Chondrocyte (in vitro differentiated cells): ENCODE results near the gene MORC4. TPM values are rescaled to one million over a fixed set of nuclear protein-coding genes. Genes with fewer than 3 reads are reported as not detected.
"Not testable (repeated sequence)": the region's sequence is repeated elsewhere in the genome, so short reads cannot be mapped to it uniquely, and the experiment has no call there.

Experiments used
- DNase-seq: peaks from one replicate; pipeline ENCODE4 v3.0.0; 2021; ENCODE audit warnings: mixed read lengths, low spot score
- H3K27ac Mint-ChIP-seq: one replicate; pipeline ENCODE4 v1.8.0; 2021; ENCODE audit warnings: mild to moderate bottlenecking, moderate library complexity, mixed read lengths; ENCODE audit not compliant: unreplicated experiment
- H3K27me3 Mint-ChIP-seq: 2 replicates; pipeline ENCODE4 v1.8.0; 2021; ENCODE audit warnings: low read depth, mixed read lengths
- H3K36me3 Mint-ChIP-seq: 2 replicates; pipeline ENCODE4 v1.8.0; 2021; ENCODE audit warnings: low read depth, mixed read lengths
- H3K4me1 Mint-ChIP-seq: 2 replicates; pipeline ENCODE4 v1.8.0; 2021; ENCODE audit warnings: low read depth, mild to moderate bottlenecking, mixed read lengths
- H3K4me3 Mint-ChIP-seq: one replicate; pipeline ENCODE4 v1.8.0; 2021; ENCODE audit warnings: mild to moderate bottlenecking, moderate library complexity, mixed read lengths; ENCODE audit not compliant: unreplicated experiment
- H3K9me3 Mint-ChIP-seq: 2 replicates; pipeline ENCODE4 v1.8.0; 2021; ENCODE audit warnings: low read depth, mixed read lengths
- total RNA-seq: library from RNA; stranded (reverse); gene quantifications from 3 replicates; pipeline ENCODE4 v1.2.1, GENCODE V29; 2021
- TF ChIP-seq, protein P1 (sequence below): fragments of 200-600 bp; sonication (generic); IDR thresholded peaks from 2 replicates; pipeline ENCODE4 v1.5.0; 2021; ENCODE audit warnings: antibody characterized with exemption, mild to moderate bottlenecking, moderate library complexity

MORC4 gene
- total RNA-seq, 1 donor from 2014 or later = 35.6 TPM

DNA sequence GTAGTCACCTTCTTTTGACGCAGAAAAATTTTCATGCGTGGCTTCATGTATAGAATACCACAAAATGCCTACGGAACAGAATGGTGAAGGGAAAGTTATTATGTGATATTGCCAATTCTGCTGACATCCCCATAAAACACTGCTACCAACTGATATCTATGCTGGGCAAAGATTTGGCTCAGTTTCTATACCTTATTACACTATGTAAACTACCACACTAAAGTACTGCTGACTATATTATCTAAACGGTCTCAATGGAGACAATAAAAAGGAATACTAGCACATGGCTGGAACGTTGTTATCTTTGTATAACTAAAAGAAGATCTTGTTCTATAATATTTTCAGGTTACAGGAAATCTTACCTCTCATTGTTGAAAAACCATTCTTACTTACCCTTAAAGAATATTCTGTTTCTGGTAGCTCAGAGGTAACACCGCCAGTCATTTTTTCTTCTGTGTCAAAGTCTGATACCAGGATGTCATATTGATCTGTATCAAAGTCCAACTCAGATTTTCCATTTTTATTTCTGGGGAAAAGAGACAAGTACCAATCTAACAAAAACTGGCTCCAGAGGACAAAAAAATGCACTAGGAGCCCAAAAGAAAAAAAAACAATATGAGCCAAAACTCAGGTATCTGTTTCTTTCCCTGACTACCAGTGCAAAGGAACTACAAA, 18.9 kb downstream of the MORC4 start:
- no peaks in the 10 kb centered on the region for H3K4me1 Mint-ChIP-seq
- no peaks in the 10 kb centered on the region for H3K27me3 Mint-ChIP-seq
- H3K27ac Mint-ChIP-seq = no peak overlapping the region
- H3K4me3 Mint-ChIP-seq = no peak overlapping the region
- no peak for DNase-seq
- TF ChIP-seq, protein P1, sequence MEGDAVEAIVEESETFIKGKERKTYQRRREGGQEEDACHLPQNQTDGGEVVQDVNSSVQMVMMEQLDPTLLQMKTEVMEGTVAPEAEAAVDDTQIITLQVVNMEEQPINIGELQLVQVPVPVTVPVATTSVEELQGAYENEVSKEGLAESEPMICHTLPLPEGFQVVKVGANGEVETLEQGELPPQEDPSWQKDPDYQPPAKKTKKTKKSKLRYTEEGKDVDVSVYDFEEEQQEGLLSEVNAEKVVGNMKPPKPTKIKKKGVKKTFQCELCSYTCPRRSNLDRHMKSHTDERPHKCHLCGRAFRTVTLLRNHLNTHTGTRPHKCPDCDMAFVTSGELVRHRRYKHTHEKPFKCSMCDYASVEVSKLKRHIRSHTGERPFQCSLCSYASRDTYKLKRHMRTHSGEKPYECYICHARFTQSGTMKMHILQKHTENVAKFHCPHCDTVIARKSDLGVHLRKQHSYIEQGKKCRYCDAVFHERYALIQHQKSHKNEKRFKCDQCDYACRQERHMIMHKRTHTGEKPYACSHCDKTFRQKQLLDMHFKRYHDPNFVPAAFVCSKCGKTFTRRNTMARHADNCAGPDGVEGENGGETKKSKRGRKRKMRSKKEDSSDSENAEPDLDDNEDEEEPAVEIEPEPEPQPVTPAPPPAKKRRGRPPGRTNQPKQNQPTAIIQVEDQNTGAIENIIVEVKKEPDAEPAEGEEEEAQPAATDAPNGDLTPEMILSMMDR = no peak
- peaks cover under 1% of the 10 kb centered on the region for H3K9me3 Mint-ChIP-seq
- H3K36me3 Mint-ChIP-seq = peaks cover under 1% of the 10 kb centered on the region

GRCh38 chrX:106976416-106976815, 23.6 kb downstream of the MORC4 start:
- H3K27ac Mint-ChIP-seq = no peak overlapping the region
- H3K9me3 Mint-ChIP-seq = peaks cover 8% of the 10 kb centered on the region
- H3K4me3 Mint-ChIP-seq = no peak overlapping the region
- peaks cover 3% of the 10 kb centered on the region for H3K4me1 Mint-ChIP-seq
- TF ChIP-seq, protein P1 = no peak
- peaks cover 8% of the 10 kb centered on the region for H3K36me3 Mint-ChIP-seq
- H3K27me3 Mint-ChIP-seq = no peaks in the 10 kb centered on the region
- no peak for DNase-seq

DNA sequence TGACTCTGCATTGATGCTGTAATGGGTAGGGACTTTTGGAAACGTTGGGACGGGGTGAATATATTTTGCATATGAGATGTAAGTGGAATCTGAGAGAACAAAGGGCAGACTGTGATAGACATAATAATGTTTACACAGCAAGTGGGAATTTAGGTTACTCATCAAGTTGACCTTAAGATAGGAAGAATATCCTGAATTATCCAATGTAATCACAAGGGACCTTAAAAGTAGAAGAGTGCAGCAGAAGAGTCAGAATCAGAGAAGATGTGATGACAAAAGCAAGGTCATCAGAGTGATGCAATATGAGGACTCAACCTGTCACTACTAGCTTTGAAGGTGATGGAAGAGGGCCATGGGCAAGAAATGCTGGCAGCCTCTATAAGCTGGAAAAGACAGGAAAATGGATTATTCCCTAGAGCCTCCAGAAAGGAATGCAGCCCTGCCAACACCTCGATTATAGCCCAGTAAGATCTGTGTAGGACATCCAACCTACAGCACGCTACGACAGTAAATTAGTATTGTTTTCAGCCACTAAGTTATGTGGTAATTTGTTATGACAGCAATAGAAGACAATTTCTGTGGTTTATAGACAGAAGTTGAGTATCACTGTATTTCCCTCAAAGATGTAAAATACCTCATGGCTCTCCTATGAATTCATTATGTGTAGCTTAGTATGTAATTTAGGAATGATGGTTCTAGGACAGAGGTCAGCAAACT, 26.4 kb downstream of the MORC4 start:
- Mint-ChIP-seq H3K27ac (peak overlapping the region; percentile 14), H3K27me3 (no peaks in the 10 kb centered on the region), H3K4me3 (no peak overlapping the region), H3K9me3 (peaks cover 17% of the 10 kb centered on the region), H3K4me1 (peaks cover 3% of the 10 kb centered on the region), H3K36me3 (peaks cover 17% of the 10 kb centered on the region)
- DNase-seq = no peak
- TF ChIP-seq, protein P1 = no peak

DNA sequence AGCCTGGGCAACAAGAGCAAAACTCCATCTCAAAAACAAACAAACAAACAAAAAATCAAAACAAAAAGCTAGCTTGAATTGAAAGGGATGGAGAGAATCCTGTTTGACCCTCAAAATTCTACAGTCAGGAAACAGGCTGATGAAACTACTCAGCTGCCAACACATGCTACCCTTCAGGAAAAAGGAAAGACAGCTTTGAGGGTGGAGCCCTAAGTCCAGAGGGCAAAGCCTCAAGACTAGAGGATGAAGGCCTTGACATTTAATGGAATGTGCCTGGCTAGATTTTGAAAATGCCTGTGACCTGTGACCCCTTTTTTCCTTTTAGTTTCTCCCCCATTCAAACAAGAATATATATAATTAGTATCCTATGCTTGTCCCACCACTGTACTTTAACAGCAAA, 27.1 kb downstream of the MORC4 start:
- Mint-ChIP-seq H3K9me3 (peaks cover 19% of the 10 kb centered on the region), H3K27me3 (no peaks in the 10 kb centered on the region), H3K36me3 (peaks cover 17% of the 10 kb centered on the region), H3K27ac (no peak overlapping the region), H3K4me1 (peaks cover 3% of the 10 kb centered on the region), H3K4me3 (no peak overlapping the region)
- no peak for DNase-seq
- TF ChIP-seq, protein P1 = no peak

GRCh38 chrX:106966547-106966946, 33.5 kb downstream of the MORC4 start:
- H3K4me3 Mint-ChIP-seq, DNase-seq, H3K27ac Mint-ChIP-seq, H3K27me3 Mint-ChIP-seq, H3K4me1 Mint-ChIP-seq: not testable (repeated sequence)
- H3K36me3 Mint-ChIP-seq = peaks cover 17% of the 10 kb centered on the region
- H3K9me3 Mint-ChIP-seq = peaks cover 22% of the 10 kb centered on the region
